Glutamatergic neuron (in vitro differentiated cells): ENCODE measurements around the gene SPON1. TPM values are rescaled to one million over a fixed set of nuclear protein-coding genes. Genes with fewer than 3 reads are reported as not detected.

Experiments used
- DNase-seq: peaks from one replicate; pipeline ENCODE4 v3.0.0; 2022
- H3K27ac Mint-ChIP-seq: one replicate; pipeline ENCODE4 v1.8.0; 2020; ENCODE audit warnings: mild to moderate bottlenecking, mixed read lengths, inconsistent platforms; ENCODE audit not compliant: unreplicated experiment
- H3K27me3 Mint-ChIP-seq: one replicate; pipeline ENCODE4 v1.8.0; 2020; ENCODE audit warnings: mild to moderate bottlenecking, moderate library complexity, mixed read lengths, inconsistent platforms; ENCODE audit not compliant: unreplicated experiment
- H3K36me3 Mint-ChIP-seq: one replicate; pipeline ENCODE4 v1.8.0; 2020; ENCODE audit warnings: mild to moderate bottlenecking, mixed read lengths, inconsistent platforms; ENCODE audit not compliant: unreplicated experiment
- H3K4me1 Mint-ChIP-seq: one replicate; pipeline ENCODE4 v1.8.0; 2020; ENCODE audit warnings: mild to moderate bottlenecking, low read depth, mixed read lengths, inconsistent platforms; ENCODE audit not compliant: unreplicated experiment
- H3K4me3 Mint-ChIP-seq: one replicate; pipeline ENCODE4 v1.8.0; 2020; ENCODE audit warnings: mild to moderate bottlenecking, mixed read lengths, inconsistent platforms; ENCODE audit not compliant: unreplicated experiment
- H3K9me3 Mint-ChIP-seq: one replicate; pipeline ENCODE4 v1.8.0; 2020; ENCODE audit warnings: mild to moderate bottlenecking, moderate library complexity, mixed read lengths, inconsistent platforms; ENCODE audit not compliant: unreplicated experiment
- CTCF ChIP-seq: fragments of 200-600 bp; sonication (generic); IDR thresholded peaks from one replicate; pipeline ENCODE4 v1.5.0; 2021; ENCODE audit not compliant: partially characterized antibody, unreplicated experiment
- total RNA-seq: library from RNA; stranded (reverse); fragmentation: NEBNext Ultra II Directional; extraction: Animal tissue kit (Norgen Biotek cat#: 25700); gene quantifications from one replicate; pipeline ENCODE4 v1.2.1, GENCODE V29; 2021; ENCODE audit not compliant: unreplicated experiment

The SPON1 gene
- total RNA-seq, 1 donor from 2014 or later, result 0.81 TPM

DNA sequence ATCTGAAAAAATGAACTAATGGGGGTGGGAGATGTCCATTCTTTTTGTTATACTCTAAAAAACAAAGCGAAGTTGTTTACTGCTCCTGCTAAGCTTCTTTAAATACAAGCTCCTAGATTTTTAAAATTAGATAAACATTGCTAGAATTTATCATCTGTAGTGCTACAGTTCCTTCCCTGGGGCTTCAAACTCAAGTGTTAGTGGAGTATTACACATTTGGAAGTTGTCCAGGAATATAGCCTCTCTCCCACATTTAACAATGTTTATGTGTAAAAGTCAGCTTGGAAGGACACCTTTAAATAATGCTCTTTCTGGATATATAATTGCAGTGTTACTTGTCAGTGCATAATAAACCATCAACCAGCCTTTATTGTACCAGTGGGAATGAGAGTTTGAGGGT lies 155.5 kb downstream of the SPON1 start:
- no peak overlapping the region for H3K27ac Mint-ChIP-seq
- TF ChIP-seq CTCF, result no peak
- H3K9me3 Mint-ChIP-seq, result no peaks in the 10 kb centered on the region
- DNase-seq, result no peak
- peaks cover 6% of the 10 kb centered on the region for H3K4me1 Mint-ChIP-seq
- H3K4me3 Mint-ChIP-seq, result no peak overlapping the region
- peaks cover 2% of the 10 kb centered on the region for H3K27me3 Mint-ChIP-seq
- no peaks in the 10 kb centered on the region for H3K36me3 Mint-ChIP-seq

DNA sequence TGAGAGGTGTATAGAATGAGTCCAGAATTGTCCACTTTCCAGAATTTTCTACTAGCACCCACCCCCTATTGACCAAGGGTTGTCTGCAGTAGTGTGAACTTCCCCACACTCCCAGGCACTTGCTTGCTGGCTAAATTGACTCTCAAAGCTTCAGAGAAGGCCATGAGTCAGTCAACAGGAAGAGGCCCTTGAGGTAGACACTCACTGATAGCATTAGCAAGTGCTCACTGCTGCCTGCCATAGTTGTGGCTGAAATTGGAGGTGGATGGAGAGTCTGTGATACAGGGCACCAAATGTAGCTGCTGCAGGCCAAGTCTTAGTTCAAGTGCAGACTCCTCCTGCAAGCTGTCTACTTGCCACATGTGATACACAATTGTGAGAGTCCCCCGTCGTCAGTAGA lies 156.8 kb downstream of the SPON1 start:
- no peak for DNase-seq
- peaks cover 6% of the 10 kb centered on the region for H3K4me1 Mint-ChIP-seq
- H3K36me3 Mint-ChIP-seq, result no peaks in the 10 kb centered on the region
- no peak overlapping the region for H3K4me3 Mint-ChIP-seq
- H3K27me3 Mint-ChIP-seq, result peaks cover under 1% of the 10 kb centered on the region
- TF ChIP-seq CTCF, result no peak
- no peaks in the 10 kb centered on the region for H3K9me3 Mint-ChIP-seq
- H3K27ac Mint-ChIP-seq, result no peak overlapping the region

DNA sequence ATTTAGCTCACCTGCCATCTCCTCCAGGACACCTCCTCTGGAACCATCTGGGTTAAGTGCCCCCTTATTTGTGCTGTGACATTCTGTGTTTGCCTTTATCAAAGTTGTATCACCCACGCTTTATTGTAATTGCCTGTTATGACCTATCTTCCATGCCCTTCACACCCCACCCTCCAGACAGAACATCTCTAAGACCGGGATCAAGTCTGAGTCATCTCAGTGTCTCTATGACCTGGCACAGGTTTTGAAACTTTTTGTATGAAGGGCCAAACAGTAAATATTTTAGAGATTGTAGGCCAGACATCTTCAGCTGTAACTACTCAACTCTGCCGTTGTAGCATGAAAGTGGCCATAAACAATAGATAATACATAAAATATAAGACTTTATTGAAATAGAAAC lies 161.8 kb downstream of the SPON1 start:
- DNase-seq, result no peak
- H3K36me3 Mint-ChIP-seq, result peaks cover 10% of the 10 kb centered on the region
- peaks cover 2% of the 10 kb centered on the region for H3K9me3 Mint-ChIP-seq
- no peak for TF ChIP-seq CTCF
- H3K27me3 Mint-ChIP-seq, result no peaks in the 10 kb centered on the region
- no peak overlapping the region for H3K27ac Mint-ChIP-seq
- no peak overlapping the region for H3K4me3 Mint-ChIP-seq
- no peaks in the 10 kb centered on the region for H3K4me1 Mint-ChIP-seq

GRCh38 chr11:14124886-14125285 lies 162.4 kb downstream of the SPON1 start:
- DNase-seq, result no peak
- no peak overlapping the region for H3K4me3 Mint-ChIP-seq

GRCh38 chr11:14125529-14125928 lies 163.0 kb downstream of the SPON1 start:
- Mint-ChIP-seq H3K27ac (no peak overlapping the region), H3K4me3 (no peak overlapping the region), H3K36me3 (peaks cover 10% of the 10 kb centered on the region), H3K27me3 (no peaks in the 10 kb centered on the region), H3K4me1 (no peaks in the 10 kb centered on the region), H3K9me3 (peaks cover 2% of the 10 kb centered on the region)
- no peak for DNase-seq
- TF ChIP-seq CTCF, result no peak

More at GRCh38 chr11:14124886-14125285, 162.4 kb downstream of the SPON1 start:
- H3K9me3 Mint-ChIP-seq, result peaks cover 2% of the 10 kb centered on the region
- H3K27ac Mint-ChIP-seq, result no peak overlapping the region
- peaks cover 10% of the 10 kb centered on the region for H3K36me3 Mint-ChIP-seq
- no peak for TF ChIP-seq CTCF
- no peaks in the 10 kb centered on the region for H3K4me1 Mint-ChIP-seq
- H3K27me3 Mint-ChIP-seq, result no peaks in the 10 kb centered on the region
